Mesendoderm (in vitro differentiated cells): ENCODE measurements around the gene EPS8L1.
A peak's percentile ranks its signal among the peaks of the same experiment; 100 is the strongest.

ENCODE experiments used
- DNase-seq: peaks from one replicate; pipeline ENCODE4 v3.0.0; 2013
- H2AK5ac ChIP-seq: 2 replicates; pipeline ENCODE4 v1.6.1; 2013; ENCODE audit warnings: low read length, inconsistent platforms
- H2BK120ac ChIP-seq: 2 replicates; pipeline ENCODE4 v1.6.1; 2013; ENCODE audit warnings: low read depth, mild to moderate bottlenecking, low read length, moderate library complexity, mixed read lengths
- H2BK15ac ChIP-seq: replicated peaks from 2 replicates; pipeline ENCODE4 v1.6.1; 2013; ENCODE audit warnings: low read depth, mild to moderate bottlenecking, moderate library complexity
- H2BK5ac ChIP-seq: 2 replicates; pipeline ENCODE4 v1.6.1; 2013; ENCODE audit warnings: low read length, inconsistent platforms
- H3K18ac ChIP-seq: 2 replicates; pipeline ENCODE4 v1.6.1; 2013; ENCODE audit warnings: mild to moderate bottlenecking, low read length, mixed read lengths
- H3K23ac ChIP-seq: one replicate; pipeline ENCODE4 v1.6.1; 2013; ENCODE audit warnings: low read length
- H3K27ac ChIP-seq: 2 replicates; pipeline ENCODE4 v1.5.1; 2013; ENCODE audit warnings: low read depth, mild to moderate bottlenecking, inconsistent platforms, low read length, moderate library complexity
- H3K27me3 ChIP-seq: 2 replicates; pipeline ENCODE4 v1.6.1; 2013; ENCODE audit warnings: low read length, control low read depth, mild to moderate bottlenecking, inconsistent platforms; ENCODE audit not compliant: insufficient read depth, poor library complexity
- H3K36me3 ChIP-seq: 2 replicates; pipeline ENCODE4 v1.6.1; 2013; ENCODE audit warnings: low read length, inconsistent platforms; ENCODE audit not compliant: control insufficient read depth, insufficient read depth
- H3K4ac ChIP-seq: one replicate; pipeline ENCODE4 v1.6.1; 2013; ENCODE audit warnings: low read depth, mild to moderate bottlenecking, low read length, moderate library complexity
- H3K4me1 ChIP-seq: 2 replicates; pipeline ENCODE4 v1.6.1; 2013; ENCODE audit warnings: low read depth, low read length, inconsistent platforms; ENCODE audit not compliant: control insufficient read depth
- H3K4me2 ChIP-seq: 2 replicates; pipeline ENCODE4 v1.6.1; 2013; ENCODE audit warnings: low read length
- H3K4me3 ChIP-seq: 2 replicates; pipeline ENCODE4 v1.5.1; 2013; ENCODE audit warnings: mild to moderate bottlenecking, low read length
- H3K56ac ChIP-seq: one replicate; pipeline ENCODE4 v1.6.1; 2013; ENCODE audit warnings: low read length
- H3K79me1 ChIP-seq: 2 replicates; pipeline ENCODE4 v1.6.1; 2013; ENCODE audit warnings: low read length, inconsistent platforms
- H3K79me2 ChIP-seq: 2 replicates; pipeline ENCODE4 v1.6.1; 2013; ENCODE audit warnings: mild to moderate bottlenecking, low read length; ENCODE audit not compliant: control insufficient read depth, insufficient read depth
- H3K9ac ChIP-seq: 2 replicates; pipeline ENCODE4 v1.6.1; 2013; ENCODE audit warnings: low read length, inconsistent platforms
- H4K5ac ChIP-seq: one replicate; pipeline ENCODE4 v1.6.1; 2013; ENCODE audit warnings: low read length
- H4K8ac ChIP-seq: one replicate; pipeline ENCODE4 v1.6.1; 2013; ENCODE audit warnings: low read depth, mild to moderate bottlenecking, control low read depth, low read length, moderate library complexity
- WGBS: extraction: QIAGEN DNeasy Blood & Tissue Kit; methylation state at CpG from one replicate; pipeline ENCODE4 v1.1.7; 2013; ENCODE audit warnings: low lambda C conversion rate, missing lambda C conversion rate; ENCODE audit not compliant: insufficient coverage; ENCODE audit errors: extremely low coverage; 5-methylcytosine and 5-hydroxymethylcytosine counted together

EPS8L1 gene

GRCh38 chr19:55111238-55111831 is 35.7 kb downstream of the EPS8L1 start:
- no peaks in the 10 kb centered on the region for H3K36me3 ChIP-seq
- no CpG with 5 or more reads among the region's 21 CpGs for WGBS

DNA sequence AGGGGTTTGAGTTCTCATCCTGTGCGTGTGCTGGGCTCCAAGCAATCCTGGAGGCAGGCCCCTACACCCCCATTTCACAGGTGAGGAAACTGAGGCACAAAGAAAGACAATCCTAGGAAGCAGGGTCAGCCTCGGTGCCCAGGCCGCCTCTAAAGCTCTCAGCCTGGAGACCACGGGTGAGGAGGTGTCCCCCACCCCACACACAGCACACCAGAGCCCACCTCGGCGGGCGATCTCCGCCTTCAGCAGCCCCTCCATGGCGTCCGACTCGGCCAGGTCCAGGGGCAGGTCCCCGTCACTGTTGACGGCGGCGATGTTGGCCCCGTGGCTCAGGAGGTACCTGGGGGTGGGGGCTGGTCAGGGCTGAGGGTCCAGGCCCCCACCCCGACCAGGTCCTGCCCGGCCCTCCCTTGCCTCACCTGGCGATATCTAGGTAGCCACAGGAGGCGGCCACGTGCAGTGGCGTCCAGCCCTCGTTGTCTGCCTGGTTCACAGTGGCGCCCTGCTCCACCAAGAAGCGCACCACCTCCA is 36.6 kb downstream of the EPS8L1 start:
- no peak overlapping the region for H3K56ac ChIP-seq
- no peak for DNase-seq
- H3K27ac ChIP-seq: no peak overlapping the region
- no peak overlapping the region for H4K8ac ChIP-seq
- no peak overlapping the region for H2BK120ac ChIP-seq
- no peak overlapping the region for H4K5ac ChIP-seq
- H3K4me3 ChIP-seq: no peak overlapping the region
- no peak overlapping the region for H3K9ac ChIP-seq
- no peaks in the 10 kb centered on the region for H3K36me3 ChIP-seq
- H3K79me2 ChIP-seq: peaks cover 40% of the 10 kb centered on the region
- no peak overlapping the region for H3K23ac ChIP-seq
- no peak overlapping the region for H2AK5ac ChIP-seq
- peaks cover 8% of the 10 kb centered on the region for H3K4me1 ChIP-seq
- peaks cover 40% of the 10 kb centered on the region for H3K79me1 ChIP-seq
- H3K4me2 ChIP-seq: no peak overlapping the region
- WGBS: no CpG with 5 or more reads among the region's 25 CpGs
- no peak overlapping the region for H3K18ac ChIP-seq
- no peaks in the 10 kb centered on the region for H3K27me3 ChIP-seq
- H3K4ac ChIP-seq: no peak overlapping the region
- H2BK5ac ChIP-seq: no peak overlapping the region
- no peak overlapping the region for H2BK15ac ChIP-seq

More at GRCh38 chr19:55111238-55111831, 35.7 kb downstream of the EPS8L1 start:
- no peak overlapping the region for H2BK15ac ChIP-seq
- H3K56ac ChIP-seq: no peak overlapping the region
- H2AK5ac ChIP-seq: no peak overlapping the region
- H3K4ac ChIP-seq: no peak overlapping the region
- no peak for DNase-seq
- no peaks in the 10 kb centered on the region for H3K27me3 ChIP-seq
- H3K27ac ChIP-seq: no peak overlapping the region
- no peak overlapping the region for H4K5ac ChIP-seq
- no peak overlapping the region for H2BK120ac ChIP-seq
- no peak overlapping the region for H3K23ac ChIP-seq
- H4K8ac ChIP-seq: no peak overlapping the region
- H3K18ac ChIP-seq: no peak overlapping the region
- no peak overlapping the region for H3K9ac ChIP-seq
- peaks cover 33% of the 10 kb centered on the region for H3K79me2 ChIP-seq
- peaks cover 8% of the 10 kb centered on the region for H3K4me1 ChIP-seq
- H3K4me3 ChIP-seq: no peak overlapping the region
- H3K4me2 ChIP-seq: no peak overlapping the region
- H3K79me1 ChIP-seq: peaks cover 37% of the 10 kb centered on the region
- H2BK5ac ChIP-seq: no peak overlapping the region

- DNase-seq: peak; percentile 52
- no peak overlapping the region for H3K56ac ChIP-seq
- peaks cover 8% of the 10 kb centered on the region for H3K4me1 ChIP-seq
- H2BK120ac ChIP-seq: no peak overlapping the region
- no peak overlapping the region for H3K4me2 ChIP-seq
- H4K5ac ChIP-seq: no peak overlapping the region
- H3K27ac ChIP-seq: no peak overlapping the region
- H3K18ac ChIP-seq: no peak overlapping the region
- H2AK5ac ChIP-seq: no peak overlapping the region
- H3K79me1 ChIP-seq: peaks cover 40% of the 10 kb centered on the region
- no peak overlapping the region for H3K4ac ChIP-seq
- no peak overlapping the region for H3K4me3 ChIP-seq
- H3K36me3 ChIP-seq: no peaks in the 10 kb centered on the region
- H3K79me2 ChIP-seq: peaks cover 40% of the 10 kb centered on the region
- H4K8ac ChIP-seq: no peak overlapping the region
- H3K9ac ChIP-seq: no peak overlapping the region
- no CpG with 5 or more reads among the region's 23 CpGs for WGBS
- H3K23ac ChIP-seq: no peak overlapping the region
- H2BK5ac ChIP-seq: no peak overlapping the region
- no peaks in the 10 kb centered on the region for H3K27me3 ChIP-seq
- H2BK15ac ChIP-seq: no peak overlapping the region
Measured at GRCh38 chr19:55112777-55113569, 37.3 kb downstream of the EPS8L1 start.

GRCh38 chr19:55113570-55114039 is 37.9 kb downstream of the EPS8L1 start:
- no peak overlapping the region for H3K56ac ChIP-seq
- H2BK120ac ChIP-seq: no peak overlapping the region
- H3K23ac ChIP-seq: no peak overlapping the region
- peaks cover 40% of the 10 kb centered on the region for H3K79me2 ChIP-seq
- no peak overlapping the region for H3K4ac ChIP-seq
- H2BK5ac ChIP-seq: no peak overlapping the region
- H3K36me3 ChIP-seq: no peaks in the 10 kb centered on the region
- H3K4me1 ChIP-seq: peaks cover 8% of the 10 kb centered on the region
- no peak overlapping the region for H4K5ac ChIP-seq
- H3K27ac ChIP-seq: no peak overlapping the region
- no peak overlapping the region for H4K8ac ChIP-seq
- DNase-seq: peak; percentile 99
- no peak overlapping the region for H3K4me2 ChIP-seq
- H3K79me1 ChIP-seq: peaks cover 40% of the 10 kb centered on the region
- H3K27me3 ChIP-seq: no peaks in the 10 kb centered on the region
- no peak overlapping the region for H3K9ac ChIP-seq
- WGBS: no CpG with 5 or more reads among the region's 12 CpGs
- no peak overlapping the region for H2AK5ac ChIP-seq
- H3K18ac ChIP-seq: no peak overlapping the region
- H3K4me3 ChIP-seq: no peak overlapping the region
- no peak overlapping the region for H2BK15ac ChIP-seq

- Histone ChIP-seq H3K56ac (no peak overlapping the region), H2BK5ac (no peak overlapping the region), H2BK120ac (no peak overlapping the region), H4K5ac (no peak overlapping the region), H2AK5ac (no peak overlapping the region), H3K4me3 (no peak overlapping the region), H3K79me1 (peaks cover 38% of the 10 kb centered on the region), H3K9ac (no peak overlapping the region), H3K36me3 (no peaks in the 10 kb centered on the region), H3K27me3 (no peaks in the 10 kb centered on the region), H2BK15ac (no peak overlapping the region), H4K8ac (no peak overlapping the region), H3K4me2 (no peak overlapping the region), H3K4ac (no peak overlapping the region), H3K79me2 (peaks cover 40% of the 10 kb centered on the region), H3K27ac (no peak overlapping the region), H3K23ac (no peak overlapping the region), H3K18ac (no peak overlapping the region), H3K4me1 (peaks cover 8% of the 10 kb centered on the region)
- DNase-seq: no peak
- WGBS: no CpG with 5 or more reads among the region's 9 CpGs
Measured at GRCh38 chr19:55114566-55115145, 39.0 kb downstream of the EPS8L1 start.
